ENCODE results near the gene TBR1. TPM values are rescaled to one million over a fixed set of nuclear protein-coding genes. Genes with fewer than 3 reads are reported as not detected.

Gene TBR1
- total and polyA plus RNA-seq, 10 of the 15 experiments (the other 5 are each of a cell fraction or from before 2014, with no cell fraction given) = 0.01 TPM; not detected in 9

DNA sequence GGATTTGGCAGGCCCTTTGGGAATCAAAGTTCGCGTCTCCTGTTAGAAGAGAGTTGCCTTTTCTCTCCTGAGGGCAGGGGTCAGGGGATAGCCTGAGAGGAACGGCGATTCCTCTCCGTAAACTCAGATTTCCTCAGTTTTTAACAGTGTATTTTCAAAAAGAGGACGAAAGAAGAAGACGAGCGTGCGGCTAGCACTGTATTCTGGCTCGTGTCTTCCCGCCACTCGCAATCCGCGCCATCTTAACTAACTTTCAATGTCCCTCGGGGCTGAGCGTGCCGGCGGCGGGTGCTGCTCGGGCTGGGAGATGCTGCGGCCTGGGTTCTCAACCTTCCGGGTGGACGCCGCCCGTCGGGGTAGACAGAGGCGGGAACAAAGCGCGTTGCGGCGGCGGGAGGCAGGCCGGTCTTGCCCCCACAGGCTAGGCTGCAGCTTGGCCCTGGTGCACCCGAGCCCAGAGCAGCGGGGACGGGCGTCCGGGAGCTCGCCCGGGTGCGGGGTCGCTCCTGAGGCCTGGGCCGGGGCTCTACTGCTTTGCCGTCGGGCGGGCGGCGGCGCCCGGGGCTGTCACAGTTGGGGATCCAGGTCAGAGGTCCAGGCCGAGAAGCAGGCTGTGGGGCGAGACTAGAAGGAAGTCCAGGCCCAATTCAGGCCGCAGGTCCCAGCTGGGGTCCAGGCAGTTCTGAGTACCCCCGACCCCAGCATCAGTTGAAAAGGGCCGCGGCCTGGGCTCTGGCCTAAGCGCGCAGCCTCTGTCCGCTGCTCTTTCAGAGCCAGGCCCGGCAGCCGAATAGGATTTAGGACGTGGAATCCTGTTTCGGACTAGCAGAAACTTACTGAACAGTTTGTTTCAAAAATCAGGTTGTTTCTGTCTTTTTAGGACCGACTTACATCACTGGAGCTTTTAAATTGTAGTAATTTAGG is 11.8 kb downstream of the TBR1 start:
- no peak for ATAC-seq
- H3K4me3 ChIP-seq = no peak overlapping the region

More for the DNA sequence above, 11.8 kb downstream of the TBR1 start:
- in situ Hi-C loops (cut with MboI) (no loop called here), intact Hi-C loops (cut with micrococcal nuclease; ENCODE audit: unreplicated experiment) (loop anchor here (10.0 kb wide), 1 partner anchor 517 kb away; no protein-coding TSS in a partner anchor)
- ChIA-PET RAD21 (ENCODE audit: unreplicated experiment) (no interaction called here), POLR2A (no interaction called here), CTCF (no interaction called here), SMC1A (ENCODE audit: uncharacterized antibody, unreplicated experiment) (no interaction called here)
- Histone ChIP-seq H3K9me3 (replicated peaks; ENCODE audit: control insufficient read depth, insufficient read depth, low read length) (no peaks in the 10 kb centered on the region; the same call in 1 of the 3 replicates), H2AFZ (ENCODE audit: control insufficient read depth, low read depth, low read length) (peak overlapping the region; percentile 33; the same call in 1 of the 2 replicates), H3K9ac (ENCODE audit: control insufficient read depth, insufficient read depth, low read length) (no peak overlapping the region), H3K79me2 (ENCODE audit: control insufficient read depth, insufficient read depth, low read length) (no peaks in the 10 kb centered on the region), H3K27ac (ENCODE audit: control insufficient read depth, insufficient read depth) (no peak overlapping the region), H4K20me1 (ENCODE audit: control insufficient read depth, insufficient read depth) (no peaks in the 10 kb centered on the region), H3K4me1 (ENCODE audit: control insufficient read depth, insufficient read depth, low read length) (no peaks in the 10 kb centered on the region), H3K36me3 (ENCODE audit: control insufficient read depth in 2 of 2, insufficient read depth in 2 of 2, low read length in 1 of 2) (no peaks in the 10 kb centered on the region), H3K27me3 (replicated peaks in 1 of 2; ENCODE audit: control insufficient read depth in 2 of 2, insufficient read depth in 2 of 2, low read length in 1 of 2) (peaks cover 8 to 31% of the 10 kb centered on the region in 2 experiments), H3K4me2 (ENCODE audit: control insufficient read depth, insufficient read depth) (no peak overlapping the region)
- FAIRE-seq (no peak), DNase-seq (ENCODE audit: low read depth, low spot score) (no peak)
- WGBS (ENCODE audit: insufficient coverage, insufficient replicate concordance, low lambda C conversion rate, missing lambda C conversion rate) = 58% methylated on average over 62 of the region's 64 CpGs
- TF ChIP-seq, protein P1, sequence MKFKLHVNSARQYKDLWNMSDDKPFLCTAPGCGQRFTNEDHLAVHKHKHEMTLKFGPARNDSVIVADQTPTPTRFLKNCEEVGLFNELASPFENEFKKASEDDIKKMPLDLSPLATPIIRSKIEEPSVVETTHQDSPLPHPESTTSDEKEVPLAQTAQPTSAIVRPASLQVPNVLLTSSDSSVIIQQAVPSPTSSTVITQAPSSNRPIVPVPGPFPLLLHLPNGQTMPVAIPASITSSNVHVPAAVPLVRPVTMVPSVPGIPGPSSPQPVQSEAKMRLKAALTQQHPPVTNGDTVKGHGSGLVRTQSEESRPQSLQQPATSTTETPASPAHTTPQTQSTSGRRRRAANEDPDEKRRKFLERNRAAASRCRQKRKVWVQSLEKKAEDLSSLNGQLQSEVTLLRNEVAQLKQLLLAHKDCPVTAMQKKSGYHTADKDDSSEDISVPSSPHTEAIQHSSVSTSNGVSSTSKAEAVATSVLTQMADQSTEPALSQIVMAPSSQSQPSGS (IDR thresholded peaks at IDR 0.05; ENCODE audit: low read length) = no peak
- TF ChIP-seq, protein P2, sequence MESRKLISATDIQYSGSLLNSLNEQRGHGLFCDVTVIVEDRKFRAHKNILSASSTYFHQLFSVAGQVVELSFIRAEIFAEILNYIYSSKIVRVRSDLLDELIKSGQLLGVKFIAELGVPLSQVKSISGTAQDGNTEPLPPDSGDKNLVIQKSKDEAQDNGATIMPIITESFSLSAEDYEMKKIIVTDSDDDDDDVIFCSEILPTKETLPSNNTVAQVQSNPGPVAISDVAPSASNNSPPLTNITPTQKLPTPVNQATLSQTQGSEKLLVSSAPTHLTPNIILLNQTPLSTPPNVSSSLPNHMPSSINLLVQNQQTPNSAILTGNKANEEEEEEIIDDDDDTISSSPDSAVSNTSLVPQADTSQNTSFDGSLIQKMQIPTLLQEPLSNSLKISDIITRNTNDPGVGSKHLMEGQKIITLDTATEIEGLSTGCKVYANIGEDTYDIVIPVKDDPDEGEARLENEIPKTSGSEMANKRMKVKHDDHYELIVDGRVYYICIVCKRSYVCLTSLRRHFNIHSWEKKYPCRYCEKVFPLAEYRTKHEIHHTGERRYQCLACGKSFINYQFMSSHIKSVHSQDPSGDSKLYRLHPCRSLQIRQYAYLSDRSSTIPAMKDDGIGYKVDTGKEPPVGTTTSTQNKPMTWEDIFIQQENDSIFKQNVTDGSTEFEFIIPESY (IDR thresholded peaks at IDR 0.05) = no peak
- no peak for TF ChIP-seq KLF5 (IDR thresholded peaks at IDR 0.05; ENCODE audit: partially characterized antibody)
- no TSS peak for BruUV-seq (replicated peaks)

All from GM12878 (cell line).